NCI-H146 treated with DMSO at 0.1 percent for 48 hours (cell line): ENCODE measurements around the gene GAPDH.

ENCODE experiments used
- DNase-seq: peaks from one replicate; lab custom pipeline; 2025; ENCODE audit not compliant: unreplicated experiment; lab: John Stamatoyannopoulos, UW

Gene GAPDH

DNA sequence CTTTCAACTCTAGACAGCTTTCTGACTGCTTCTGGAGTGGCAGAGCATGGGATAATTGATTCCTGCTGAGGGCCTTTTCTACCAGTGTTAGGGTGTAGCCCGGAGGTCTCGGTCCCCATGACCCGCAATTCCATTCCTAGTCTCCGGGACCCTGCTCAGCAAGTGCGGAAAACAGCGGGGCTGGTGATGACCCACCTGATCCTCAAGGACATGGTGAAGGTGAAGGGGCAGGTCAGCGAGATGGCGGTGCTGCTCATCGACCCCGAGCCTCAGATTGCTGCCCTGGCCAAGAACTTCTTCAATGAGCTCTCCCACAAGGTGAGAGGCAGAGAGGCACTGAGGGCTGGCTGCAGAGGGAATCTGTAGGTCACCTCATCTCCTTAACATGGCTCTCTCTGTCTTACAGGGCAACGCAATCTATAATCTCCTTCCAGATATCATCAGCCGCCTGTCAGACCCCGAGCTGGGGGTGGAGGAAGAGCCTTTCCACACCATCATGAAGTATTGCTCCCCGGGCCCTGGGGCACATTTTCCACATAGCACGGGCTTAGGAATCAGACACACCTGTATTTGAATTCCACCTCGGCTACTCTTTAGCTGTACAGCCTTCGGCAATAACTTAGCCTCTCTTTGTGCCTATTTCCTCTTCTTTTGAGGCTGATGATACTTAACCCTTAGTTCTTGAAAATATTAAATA, 5.6 kb upstream of the GAPDH start:
- no peak for DNase-seq

DNA sequence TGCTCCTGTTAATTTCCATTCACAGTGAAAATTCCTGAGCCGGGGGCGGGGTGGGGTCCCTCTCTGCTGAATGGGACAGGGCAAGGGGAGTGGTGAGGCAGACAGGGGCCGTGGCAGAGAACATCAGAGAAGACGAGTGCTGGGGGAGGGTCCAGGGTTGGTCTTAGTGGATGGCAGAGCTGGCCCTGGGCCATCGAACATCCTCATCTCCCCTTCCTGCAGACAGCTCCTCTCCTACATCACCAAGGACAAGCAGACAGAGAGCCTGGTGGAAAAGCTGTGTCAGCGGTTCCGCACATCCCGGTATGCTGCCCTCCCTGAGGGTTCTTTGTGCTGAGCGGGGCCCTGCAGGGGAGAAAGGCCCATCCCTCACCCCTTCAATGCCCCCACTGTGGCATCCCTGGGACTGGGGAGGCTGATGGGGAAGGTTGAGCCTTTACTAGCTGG, 5.0 kb upstream of the GAPDH start:
- DNase-seq = no peak

DNA sequence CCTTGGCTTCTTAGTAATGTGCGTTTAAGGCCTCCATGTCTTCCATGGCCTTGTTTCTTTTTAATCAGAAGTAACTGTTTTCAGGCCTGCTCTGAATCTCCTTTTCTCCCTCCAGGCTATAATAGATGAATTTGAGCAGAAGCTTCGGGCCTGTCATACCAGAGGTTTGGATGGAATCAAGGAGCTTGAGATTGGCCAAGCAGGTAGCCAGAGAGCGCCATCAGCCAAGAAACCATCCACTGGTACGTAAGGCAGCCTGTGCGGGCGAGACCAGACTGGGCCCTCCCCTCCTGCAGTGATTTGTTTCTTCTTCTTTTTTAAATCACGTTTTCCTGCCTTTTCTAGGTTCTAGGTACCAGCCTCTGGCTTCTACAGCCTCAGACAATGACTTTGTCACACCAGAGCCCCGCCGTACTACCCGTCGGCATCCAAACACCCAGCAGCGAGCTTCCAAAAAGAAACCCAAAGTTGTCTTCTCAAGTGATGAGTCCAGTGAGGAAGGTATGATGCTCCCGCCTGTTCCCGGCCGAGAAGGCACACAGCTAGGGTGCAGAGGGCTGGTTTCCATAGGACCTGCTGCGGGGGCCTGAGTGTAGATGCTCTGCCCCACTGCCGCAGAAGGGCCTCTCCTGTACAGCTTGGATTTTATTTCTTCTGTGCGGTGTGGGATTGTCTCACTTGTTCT, 3.6 kb upstream of the GAPDH start:
- DNase-seq = no peak

DNA sequence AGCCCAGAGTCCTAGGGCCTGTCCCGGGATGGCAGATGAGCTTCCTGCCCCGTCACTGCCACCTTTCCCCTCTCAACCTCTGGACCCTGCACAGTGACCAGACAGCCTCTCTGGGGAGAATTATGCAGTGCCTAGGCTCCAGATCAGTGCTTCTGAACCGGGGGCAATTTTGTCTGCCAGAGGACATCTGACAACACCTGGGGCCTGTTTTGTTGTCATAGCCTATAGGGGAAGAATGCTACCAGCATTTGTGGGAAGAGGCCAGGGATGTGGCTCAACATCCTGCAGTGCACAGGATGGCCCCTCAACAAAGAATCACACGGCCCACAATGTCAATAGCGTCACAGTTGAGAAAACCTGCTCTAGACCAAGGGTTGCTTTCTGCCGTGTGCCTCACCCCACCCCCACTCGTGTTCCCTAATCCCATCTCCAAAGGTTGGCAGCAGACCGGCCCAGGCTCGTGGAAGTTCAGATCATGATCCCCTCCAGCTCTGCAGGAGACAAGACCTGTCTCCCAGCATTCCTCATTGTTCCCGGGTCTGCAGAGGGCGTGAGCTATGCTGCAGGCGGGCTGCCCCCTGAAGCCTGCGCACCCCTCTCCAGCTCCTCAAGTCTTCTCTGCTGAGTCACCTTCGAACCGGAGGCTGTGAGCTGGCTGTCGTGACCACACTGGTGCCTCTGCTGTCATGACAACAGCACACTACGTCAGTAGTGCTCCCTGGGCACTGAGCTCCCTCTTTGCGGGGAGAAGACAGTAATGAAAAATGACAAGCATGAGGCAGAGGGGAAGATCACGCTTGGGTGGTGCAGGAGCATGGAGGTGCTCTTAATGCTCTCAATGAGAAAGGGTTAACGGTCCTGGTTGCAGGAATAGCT, 2.0 kb upstream of the GAPDH start:
- peak; percentile 41 for DNase-seq

DNA sequence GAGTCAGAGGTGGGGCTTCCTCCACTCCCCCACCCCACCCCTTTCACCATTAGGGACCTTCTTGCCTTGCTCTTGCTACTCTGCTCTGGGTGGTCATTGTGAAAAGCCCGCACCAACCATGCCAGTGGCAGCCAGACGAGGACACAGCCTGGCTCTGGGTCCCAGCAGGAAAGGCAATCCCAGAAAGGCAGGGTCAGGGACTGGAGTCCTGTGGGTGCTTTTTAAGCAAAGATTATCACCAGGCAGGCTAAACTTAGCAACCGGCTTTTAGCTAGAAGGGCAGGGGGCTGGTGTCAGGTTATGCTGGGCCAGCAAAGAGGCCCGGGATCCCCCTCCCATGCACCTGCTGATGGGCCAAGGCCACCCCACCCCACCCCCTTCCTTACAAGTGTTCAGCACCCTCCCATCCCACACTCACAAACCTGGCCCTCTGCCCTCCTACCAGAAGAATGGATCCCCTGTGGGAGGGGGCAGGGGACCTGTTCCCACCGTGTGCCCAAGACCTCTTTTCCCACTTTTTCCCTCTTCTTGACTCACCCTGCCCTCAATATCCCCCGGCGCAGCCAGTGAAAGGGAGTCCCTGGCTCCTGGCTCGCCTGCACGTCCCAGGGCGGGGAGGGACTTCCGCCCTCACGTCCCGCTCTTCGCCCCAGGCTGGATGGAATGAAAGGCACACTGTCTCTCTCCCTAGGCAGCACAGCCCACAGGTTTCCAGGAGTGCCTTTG, 1.2 kb upstream of the GAPDH start:
- peak; percentile 83 for DNase-seq

DNA sequence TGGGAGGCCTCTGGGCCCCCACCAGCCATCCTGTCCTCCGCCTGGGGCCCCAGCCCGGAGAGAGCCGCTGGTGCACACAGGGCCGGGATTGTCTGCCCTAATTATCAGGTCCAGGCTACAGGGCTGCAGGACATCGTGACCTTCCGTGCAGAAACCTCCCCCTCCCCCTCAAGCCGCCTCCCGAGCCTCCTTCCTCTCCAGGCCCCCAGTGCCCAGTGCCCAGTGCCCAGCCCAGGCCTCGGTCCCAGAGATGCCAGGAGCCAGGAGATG, 729 bp upstream of the GAPDH start:
- no peak for DNase-seq

DNA sequence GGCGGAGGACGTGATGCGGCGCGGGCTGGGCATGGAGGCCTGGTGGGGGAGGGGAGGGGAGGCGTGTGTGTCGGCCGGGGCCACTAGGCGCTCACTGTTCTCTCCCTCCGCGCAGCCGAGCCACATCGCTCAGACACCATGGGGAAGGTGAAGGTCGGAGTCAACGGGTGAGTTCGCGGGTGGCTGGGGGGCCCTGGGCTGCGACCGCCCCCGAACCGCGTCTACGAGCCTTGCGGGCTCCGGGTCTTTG, 303 bp downstream of the GAPDH start:
- no peak for DNase-seq

DNA sequence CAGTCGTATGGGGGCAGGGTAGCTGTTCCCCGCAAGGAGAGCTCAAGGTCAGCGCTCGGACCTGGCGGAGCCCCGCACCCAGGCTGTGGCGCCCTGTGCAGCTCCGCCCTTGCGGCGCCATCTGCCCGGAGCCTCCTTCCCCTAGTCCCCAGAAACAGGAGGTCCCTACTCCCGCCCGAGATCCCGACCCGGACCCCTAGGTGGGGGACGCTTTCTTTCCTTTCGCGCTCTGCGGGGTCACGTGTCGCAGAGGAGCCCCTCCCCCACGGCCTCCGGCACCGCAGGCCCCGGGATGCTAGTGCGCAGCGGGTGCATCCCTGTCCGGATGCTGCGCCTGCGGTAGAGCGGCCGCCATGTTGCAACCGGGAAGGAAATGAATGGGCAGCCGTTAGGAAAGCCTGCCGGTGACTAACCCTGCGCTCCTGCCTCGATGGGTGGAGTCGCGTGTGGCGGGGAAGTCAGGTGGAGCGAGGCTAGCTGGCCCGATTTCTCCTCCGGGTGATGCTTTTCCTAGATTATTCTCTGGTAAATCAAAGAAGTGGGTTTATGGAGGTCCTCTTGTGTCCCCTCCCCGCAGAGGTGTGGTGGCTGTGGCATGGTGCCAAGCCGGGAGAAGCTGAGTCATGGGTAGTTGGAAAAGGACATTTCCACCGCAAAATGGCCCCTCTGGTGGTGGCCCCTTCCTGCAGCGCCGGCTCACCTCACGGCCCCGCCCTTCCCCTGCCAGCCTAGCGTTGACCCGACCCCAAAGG, 804 bp downstream of the GAPDH start:
- DNase-seq = peak; percentile 72

DNA sequence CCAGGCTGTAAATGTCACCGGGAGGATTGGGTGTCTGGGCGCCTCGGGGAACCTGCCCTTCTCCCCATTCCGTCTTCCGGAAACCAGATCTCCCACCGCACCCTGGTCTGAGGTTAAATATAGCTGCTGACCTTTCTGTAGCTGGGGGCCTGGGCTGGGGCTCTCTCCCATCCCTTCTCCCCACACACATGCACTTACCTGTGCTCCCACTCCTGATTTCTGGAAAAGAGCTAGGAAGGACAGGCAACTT, 1.3 kb downstream of the GAPDH start:
- DNase-seq = no peak

DNA sequence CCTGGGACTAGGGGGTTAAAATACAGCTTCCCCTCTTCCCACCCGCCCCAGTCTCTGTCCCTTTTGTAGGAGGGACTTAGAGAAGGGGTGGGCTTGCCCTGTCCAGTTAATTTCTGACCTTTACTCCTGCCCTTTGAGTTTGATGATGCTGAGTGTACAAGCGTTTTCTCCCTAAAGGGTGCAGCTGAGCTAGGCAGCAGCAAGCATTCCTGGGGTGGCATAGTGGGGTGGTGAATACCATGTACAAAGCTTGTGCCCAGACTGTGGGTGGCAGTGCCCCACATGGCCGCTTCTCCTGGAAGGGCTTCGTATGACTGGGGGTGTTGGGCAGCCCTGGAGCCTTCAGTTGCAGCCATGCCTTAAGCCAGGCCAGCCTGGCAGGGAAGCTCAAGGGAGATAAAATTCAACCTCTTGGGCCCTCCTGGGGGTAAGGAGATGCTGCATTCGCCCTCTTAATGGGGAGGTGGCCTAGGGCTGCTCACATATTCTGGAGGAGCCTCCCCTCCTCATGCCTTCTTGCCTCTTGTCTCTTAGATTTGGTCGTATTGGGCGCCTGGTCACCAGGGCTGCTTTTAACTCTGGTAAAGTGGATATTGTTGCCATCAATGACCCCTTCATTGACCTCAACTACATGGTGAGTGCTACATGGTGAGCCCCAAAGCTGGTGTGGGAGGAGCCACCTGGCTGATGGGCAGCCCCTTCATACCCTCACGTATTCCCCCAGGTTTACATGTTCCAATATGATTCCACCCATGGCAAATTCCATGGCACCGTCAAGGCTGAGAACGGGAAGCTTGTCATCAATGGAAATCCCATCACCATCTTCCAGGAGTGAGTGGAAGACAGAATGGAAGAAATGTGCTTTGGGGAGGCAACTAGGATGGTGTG, 1.9 kb downstream of the GAPDH start:
- no peak for DNase-seq

DNA sequence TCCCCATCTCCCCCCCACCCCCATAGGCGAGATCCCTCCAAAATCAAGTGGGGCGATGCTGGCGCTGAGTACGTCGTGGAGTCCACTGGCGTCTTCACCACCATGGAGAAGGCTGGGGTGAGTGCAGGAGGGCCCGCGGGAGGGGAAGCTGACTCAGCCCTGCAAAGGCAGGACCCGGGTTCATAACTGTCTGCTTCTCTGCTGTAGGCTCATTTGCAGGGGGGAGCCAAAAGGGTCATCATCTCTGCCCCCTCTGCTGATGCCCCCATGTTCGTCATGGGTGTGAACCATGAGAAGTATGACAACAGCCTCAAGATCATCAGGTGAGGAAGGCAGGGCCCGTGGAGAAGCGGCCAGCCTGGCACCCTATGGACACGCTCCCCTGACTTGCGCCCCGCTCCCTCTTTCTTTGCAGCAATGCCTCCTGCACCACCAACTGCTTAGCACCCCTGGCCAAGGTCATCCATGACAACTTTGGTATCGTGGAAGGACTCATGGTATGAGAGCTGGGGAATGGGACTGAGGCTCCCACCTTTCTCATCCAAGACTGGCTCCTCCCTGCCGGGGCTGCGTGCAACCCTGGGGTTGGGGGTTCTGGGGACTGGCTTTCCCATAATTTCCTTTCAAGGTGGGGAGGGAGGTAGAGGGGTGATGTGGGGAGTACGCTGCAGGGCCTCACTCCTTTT, 2.7 kb downstream of the GAPDH start:
- DNase-seq = no peak

DNA sequence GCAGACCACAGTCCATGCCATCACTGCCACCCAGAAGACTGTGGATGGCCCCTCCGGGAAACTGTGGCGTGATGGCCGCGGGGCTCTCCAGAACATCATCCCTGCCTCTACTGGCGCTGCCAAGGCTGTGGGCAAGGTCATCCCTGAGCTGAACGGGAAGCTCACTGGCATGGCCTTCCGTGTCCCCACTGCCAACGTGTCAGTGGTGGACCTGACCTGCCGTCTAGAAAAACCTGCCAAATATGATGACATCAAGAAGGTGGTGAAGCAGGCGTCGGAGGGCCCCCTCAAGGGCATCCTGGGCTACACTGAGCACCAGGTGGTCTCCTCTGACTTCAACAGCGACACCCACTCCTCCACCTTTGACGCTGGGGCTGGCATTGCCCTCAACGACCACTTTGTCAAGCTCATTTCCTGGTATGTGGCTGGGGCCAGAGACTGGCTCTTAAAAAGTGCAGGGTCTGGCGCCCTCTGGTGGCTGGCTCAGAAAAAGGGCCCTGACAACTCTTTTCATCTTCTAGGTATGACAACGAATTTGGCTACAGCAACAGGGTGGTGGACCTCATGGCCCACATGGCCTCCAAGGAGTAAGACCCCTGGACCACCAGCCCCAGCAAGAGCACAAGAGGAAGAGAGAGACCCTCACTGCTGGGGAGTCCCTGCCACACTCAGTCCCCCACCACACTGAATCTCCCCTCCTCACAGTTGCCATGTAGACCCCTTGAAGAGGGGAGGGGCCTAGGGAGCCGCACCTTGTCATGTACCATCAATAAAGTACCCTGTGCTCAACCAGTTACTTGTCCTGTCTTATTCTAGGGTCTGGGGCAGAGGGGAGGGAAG, 3.5 kb downstream of the GAPDH start:
- DNase-seq = peak; percentile 81

DNA sequence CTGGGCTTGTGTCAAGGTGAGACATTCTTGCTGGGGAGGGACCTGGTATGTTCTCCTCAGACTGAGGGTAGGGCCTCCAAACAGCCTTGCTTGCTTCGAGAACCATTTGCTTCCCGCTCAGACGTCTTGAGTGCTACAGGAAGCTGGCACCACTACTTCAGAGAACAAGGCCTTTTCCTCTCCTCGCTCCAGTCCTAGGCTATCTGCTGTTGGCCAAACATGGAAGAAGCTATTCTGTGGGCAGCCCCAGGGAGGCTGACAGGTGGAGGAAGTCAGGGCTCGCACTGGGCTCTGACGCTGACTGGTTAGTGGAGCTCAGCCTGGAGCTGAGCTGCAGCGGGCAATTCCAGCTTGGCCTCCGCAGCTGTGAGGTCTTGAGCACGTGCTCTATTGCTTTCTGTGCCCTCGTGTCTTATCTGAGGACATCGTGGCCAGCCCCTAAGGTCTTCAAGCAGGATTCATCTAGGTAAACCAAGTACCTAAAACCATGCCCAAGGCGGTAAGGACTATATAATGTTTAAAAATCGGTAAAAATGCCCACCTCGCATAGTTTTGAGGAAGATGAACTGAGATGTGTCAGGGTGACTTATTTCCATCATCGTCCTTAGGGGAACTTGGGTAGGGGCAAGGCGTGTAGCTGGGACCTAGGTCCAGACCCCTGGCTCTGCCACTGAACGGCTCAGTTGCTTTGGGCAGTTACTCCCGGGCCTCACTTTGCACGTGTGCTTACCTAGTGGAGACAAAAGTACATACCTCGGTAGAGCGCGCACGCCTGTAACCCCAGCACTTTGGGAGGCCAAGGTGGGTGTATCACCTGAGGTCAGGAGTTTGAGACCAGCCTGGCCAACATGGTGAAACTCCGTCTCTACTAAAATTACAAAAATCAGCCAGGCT, 4.3 kb downstream of the GAPDH start:
- DNase-seq = no peak

DNA sequence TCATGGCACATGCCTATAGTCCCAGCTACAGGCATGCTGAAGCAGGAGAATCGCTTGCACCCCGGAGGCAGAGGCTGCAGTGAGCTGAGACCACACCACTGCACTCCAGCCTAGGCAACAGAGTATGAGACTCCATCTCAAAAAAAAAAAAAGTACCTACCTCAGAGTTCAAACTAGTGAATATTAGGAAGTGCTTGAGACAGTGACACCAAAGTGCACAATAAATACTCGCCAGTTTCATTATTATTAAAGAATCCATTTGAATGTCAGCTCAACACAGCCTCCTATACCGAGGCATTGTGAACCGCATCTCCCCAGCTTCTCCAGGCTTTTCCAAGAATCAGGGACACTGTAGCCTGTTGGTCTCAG, 5.0 kb downstream of the GAPDH start:
- DNase-seq = no peak

DNA sequence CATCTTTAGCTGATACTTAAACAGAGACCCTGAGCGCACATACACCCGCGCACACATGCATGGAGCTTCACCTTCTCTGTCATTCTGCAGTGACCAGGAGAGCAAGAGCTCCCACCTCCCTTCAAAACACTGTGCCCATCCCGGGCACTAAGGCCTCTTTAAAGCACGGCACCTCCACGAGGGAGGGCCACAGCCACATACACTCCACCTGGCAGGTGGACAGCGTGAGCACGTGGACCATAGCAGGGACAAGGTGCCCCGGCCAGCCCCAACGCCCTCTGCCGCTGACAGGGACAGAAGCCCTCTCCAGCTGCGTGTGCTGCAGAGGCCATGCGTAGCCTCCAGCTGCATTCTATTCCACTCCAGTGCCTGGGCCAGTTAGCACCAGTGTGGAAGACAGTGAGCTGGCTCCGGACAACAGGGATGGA, 5.4 kb downstream of the GAPDH start:
- no peak for DNase-seq

DNA sequence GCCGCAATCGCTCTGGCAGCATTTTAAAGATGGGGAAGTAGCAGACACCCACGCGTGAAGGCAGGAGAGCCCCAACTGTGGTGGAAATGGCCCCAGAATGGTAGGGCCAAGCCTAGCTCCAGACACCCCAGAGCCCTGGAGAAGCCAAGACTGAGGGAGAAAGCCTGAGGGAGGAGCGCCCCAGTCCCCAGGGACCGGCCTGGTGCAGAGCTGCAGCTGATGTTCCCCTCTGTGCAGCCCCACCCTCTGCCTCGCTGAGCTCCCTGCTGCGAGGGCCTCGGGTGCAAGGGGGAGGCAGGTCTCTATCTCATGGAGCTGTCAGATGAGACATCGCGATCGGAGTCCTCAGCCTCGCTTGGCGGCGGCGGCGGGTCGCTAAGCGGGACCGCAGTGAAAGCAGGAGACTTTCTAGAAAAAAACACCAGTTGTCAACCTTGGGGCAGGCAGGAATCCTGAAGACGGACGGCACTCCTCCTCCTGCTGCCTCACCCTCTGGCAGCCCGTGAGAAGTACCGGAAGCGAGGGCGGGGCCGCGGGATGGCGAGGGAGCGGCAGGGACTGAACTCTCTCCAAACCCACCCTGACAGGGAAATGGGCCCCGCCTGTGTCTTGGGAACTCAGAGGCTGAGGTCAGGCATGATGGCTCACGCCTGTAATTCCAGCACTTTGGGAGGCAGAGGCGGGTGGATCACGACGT, 6.0 kb downstream of the GAPDH start:
- peak; percentile 81 for DNase-seq
